H4 (cell line): ENCODE data around the gene GALNT18. TPM values are rescaled to one million over a fixed set of nuclear protein-coding genes. Genes with fewer than 3 reads are reported as not detected.
"Not testable (repeated sequence)": the region's sequence is repeated elsewhere in the genome, so short reads cannot be mapped to it uniquely, and the experiment has no call there.

Experiments
- DNase-seq: peaks from one replicate; pipeline ENCODE4 v3.0.0-alpha.2; 2015; ENCODE audit warnings: low spot score
- total RNA-seq: library from RNA; depleted of rRNA; stranded (reverse); fragments of >200 nt; shearing (Covaris generic); gene quantifications from 2 replicates; pipeline ENCODE4 v1.2.3, GENCODE V29; 2014

Gene GALNT18
- total RNA-seq, 1 experiment from 2014 or later, result 5.0 TPM

DNA sequence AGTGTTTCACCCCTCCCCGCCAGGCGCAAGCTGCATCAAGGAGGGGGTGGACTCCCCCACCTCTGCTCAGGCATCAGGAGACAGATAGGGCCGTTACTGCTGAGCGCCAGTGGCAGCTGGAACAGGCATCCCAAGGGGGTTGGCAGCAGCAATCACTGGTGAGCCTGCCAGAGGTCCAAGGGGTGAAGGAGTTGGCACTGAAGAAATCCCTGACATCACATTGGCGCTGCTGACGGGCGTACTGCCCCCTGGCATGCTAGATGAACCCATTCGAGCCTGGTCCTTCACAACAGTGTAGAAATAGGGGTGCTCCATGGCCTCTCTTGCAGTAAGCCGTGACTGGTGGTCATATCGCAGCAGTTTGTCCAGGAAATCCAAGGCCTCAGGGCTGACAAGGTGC is 270.0 kb downstream of the GALNT18 start:
- not testable (repeated sequence) for DNase-seq

DNA sequence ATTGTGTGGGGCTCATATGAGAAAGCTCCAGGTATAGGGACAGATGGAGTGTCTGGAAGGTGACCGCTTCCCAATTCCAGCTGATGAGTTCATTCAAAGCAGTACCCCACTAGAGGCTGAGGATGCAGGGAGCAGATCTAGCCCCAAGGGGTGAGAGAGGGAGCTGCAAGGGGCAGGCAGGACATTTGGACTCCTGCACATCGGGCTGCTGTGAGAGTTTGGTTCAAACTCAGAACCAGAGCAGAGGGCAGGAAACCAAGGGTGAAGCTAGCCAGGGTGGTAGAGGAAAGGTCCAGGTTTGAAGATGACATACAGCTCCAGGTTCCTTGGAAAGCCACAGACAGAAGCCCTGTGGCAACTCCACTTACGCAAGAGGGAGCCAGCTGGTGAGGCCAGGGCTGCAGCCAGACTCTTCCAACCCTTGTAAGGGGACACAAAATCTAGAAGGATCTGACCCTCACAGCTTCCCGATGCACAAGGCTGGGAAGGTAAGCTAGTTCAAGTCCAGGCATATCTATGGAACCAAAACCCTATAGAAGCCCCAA is 270.7 kb downstream of the GALNT18 start:
- no peak for DNase-seq

DNA sequence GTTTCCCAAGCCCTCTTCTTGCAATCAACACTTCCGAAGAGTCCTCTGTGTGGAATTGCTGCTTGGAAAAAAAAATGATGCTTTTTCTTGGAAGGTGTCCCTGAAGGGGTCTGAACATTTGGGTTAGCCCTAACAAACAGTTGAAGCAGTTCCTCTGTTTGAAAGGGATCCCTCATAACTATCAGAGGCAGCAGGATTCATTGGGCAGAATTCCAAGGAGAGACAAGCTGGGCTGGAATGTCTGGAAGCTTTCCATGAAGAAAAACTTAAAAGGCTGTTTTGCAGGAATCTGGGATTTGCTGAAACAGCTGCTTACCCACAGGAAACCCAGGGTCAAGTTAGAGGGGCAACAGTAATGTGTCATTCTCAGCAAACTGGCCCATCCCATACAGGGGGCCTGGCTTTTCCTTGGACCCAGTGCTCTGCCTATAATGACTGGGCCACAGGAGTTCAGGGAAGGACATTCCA is 271.9 kb downstream of the GALNT18 start:
- peak; percentile 62 for DNase-seq

DNA sequence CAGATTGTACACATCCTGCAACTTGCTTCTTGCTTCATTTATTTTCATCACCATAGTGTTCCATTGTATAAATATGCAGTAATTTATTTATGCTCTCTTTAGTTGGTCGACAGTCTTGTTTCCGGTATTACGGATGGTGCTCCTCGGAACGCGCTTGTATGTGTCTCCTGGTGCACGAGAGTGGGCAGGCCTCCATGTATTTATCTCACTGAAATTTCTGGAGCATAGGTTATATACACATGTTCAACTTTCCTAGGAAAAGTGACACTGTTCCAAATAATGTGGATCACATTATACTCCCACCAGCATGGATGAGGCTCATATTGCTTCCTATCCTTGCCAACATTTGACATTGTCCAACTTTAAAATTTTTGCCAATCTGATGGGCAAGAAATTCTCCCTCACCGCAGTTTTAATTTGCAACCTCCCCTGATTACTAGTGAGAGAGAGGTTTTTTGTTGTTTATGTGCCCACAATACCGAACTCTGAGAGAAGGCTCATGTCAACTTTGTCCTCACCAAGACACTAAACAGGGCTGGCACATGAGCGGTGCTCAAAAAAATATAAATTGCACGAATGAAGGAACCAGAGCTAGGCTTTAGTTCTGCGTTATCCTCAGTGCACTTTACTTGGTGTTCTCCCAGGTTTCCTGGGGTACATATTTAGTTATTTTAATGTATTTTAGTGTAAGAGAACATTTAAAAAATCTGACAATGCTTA is 272.5 kb downstream of the GALNT18 start:
- no peak for DNase-seq

DNA sequence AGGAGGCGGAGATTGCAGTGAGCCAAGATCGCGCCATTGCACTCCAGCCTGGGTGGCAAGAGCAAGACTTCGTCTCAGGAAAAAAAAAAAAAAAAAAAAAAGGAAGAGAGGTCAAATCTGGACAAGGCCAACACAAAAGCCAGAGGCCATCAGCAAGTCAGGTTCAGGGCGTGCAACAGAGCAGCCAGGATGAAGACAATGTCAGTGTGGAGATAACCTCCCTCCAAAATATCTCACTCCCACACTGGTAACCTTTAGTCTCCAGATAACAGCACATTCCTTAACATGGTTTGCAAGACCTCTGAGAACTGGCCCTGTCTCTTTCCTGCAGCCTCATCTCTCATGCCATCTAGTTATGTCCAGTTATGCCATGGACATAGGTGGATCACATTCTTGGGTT is 273.5 kb downstream of the GALNT18 start:
- no peak for DNase-seq

DNA sequence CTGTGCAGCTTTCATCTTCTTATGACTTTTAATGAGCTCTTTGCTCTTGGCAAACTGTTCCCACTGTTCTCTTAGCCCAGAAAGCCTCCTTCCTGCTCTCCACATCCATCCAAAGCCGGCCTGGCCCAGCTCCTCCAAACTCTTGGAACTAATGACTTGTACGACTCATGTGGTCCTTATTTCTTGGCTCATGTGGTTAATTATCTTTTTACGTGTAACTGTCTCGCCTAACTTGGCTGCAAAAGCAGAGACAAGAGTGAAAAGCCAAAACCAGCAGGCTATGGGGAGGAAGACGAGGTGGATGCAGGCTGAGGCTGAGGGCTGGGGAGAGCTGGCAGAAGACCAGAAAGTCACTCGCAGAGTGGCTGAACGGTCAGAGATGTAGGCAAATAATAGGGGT is 274.2 kb downstream of the GALNT18 start:
- no peak for DNase-seq

DNA sequence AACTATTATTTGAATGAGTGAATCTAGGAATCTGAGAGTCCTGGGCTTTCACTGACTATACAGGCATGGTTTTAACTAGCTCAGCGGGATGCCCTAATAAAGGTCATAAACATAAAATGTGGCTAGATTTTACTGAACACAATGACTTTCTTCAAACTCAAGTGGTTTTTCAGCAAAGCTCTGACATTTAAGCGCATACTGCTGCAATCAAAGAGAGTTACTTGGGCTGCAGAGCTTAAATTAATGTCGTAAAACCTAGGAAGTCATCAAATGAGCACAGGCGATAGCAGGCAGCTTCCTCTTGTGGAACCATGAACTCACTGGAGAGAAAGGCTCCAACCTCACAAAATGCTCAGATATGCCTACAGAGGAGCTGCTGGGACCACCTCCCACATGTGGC is 275.5 kb downstream of the GALNT18 start:
- no peak for DNase-seq

DNA sequence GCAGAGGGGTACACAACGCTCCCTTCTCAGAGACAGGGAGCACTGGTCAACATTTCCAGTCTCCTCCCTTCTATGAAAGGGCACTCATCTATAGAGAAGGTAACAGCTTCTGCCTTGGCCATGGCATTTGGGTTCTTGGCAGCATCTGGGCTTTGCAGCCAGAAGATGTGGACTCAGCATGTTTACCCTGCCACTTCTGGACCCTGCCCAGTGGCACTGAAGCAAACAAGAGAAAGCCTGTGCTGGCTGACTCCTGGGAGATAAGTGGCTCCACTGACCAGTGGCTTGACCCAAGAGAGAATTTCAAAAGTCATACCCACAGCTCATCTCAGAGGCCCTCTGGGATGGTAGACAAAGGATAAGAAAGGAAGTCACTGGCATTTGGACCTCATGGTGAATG is 276.7 kb downstream of the GALNT18 start:
- DNase-seq, result no peak

DNA sequence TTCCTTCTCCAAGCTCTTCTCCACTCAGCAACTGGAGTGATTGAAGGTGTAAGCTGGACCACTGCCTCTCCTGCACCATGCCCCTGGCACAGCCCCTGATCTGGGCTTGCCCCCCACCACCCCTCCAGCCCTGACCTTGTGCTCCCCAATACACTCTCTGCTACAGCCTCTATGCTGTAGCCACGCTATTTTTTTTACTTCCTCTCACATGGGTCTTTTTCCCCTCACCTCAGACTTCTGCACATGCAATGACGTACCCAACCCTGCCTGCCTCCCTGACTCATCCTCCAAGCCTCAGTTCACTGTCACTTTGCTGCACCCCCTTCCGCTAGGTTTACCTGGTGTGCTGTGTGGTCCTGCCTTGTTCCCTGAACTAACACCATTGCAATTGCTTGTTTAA is 277.8 kb downstream of the GALNT18 start:
- no peak for DNase-seq

DNA sequence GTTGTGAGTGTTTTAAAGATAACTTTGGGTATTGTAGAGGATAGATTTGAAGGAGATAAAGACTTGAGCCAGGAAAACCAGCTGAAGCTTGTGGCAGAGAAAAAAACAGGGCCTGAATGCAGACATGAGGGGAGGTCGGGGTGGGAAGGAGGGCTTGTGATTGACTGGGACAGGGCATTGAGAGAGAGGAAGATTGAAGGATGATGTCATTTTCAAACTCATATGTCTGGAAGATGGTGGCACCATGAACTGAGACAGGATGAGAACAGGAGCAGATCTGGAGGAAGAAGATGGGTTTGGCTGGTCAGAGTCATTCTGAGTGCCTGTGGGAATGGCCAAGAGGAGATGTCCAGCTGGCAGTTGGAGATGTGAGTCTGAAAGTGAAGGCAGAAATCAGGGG is 283.5 kb downstream of the GALNT18 start:
- no peak for DNase-seq

DNA sequence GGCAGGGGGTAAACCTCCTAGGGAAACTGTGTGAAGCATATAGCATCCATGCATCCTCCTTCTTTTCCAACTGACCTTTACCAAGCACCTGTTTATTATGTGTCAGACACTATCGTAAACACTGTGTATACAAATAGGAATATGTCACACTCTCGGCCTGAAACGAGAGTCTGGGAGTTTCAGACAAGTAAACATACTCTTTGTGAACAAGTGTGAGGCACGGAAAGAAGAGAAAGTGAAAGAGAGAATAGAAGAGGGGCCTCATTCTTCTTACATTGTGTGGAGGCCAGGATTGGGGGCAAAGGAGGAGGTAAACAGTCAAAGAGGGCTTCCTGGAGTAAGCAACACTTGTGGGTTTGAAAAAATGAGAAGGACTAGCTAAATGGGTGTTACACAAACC is 285.1 kb downstream of the GALNT18 start:
- no peak for DNase-seq

DNA sequence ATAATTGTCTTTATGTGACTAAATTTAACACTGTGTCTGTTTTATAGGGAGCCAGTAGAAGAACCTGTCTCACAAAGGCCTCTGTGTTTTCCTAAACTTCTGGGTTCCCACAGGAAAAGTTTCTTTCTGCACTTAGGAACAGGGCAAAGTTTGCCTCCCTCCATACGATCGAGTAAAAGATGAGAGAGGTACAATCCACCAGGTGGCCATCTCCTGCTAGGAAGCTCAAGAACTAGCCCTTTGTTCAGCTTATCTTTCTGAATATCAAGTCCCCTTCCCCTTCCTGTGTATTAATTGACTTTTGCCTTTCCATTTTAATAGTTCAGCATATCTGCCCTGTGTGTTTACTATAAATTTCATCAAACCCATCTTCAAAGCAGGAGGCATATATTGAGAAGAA is 286.8 kb downstream of the GALNT18 start:
- no peak for DNase-seq

DNA sequence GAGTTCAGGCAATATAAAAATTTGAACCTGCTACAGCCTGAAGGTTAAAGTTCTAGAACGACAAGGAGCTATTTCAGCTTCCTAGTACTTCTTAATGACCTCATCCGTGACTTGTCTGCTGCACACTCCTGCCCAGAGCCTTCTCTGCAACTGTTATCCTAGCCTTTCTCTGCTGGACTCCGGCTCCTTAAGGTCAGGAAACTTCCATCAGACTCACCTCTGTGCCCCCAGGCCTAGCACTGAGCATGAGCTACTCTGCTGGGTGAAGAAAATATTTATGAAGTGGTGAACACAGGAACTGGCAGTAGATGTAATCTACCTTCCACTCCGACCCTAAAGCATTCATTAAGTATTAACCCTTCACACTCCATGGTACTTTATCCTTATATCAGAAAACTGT is 287.2 kb downstream of the GALNT18 start:
- no peak for DNase-seq

DNA sequence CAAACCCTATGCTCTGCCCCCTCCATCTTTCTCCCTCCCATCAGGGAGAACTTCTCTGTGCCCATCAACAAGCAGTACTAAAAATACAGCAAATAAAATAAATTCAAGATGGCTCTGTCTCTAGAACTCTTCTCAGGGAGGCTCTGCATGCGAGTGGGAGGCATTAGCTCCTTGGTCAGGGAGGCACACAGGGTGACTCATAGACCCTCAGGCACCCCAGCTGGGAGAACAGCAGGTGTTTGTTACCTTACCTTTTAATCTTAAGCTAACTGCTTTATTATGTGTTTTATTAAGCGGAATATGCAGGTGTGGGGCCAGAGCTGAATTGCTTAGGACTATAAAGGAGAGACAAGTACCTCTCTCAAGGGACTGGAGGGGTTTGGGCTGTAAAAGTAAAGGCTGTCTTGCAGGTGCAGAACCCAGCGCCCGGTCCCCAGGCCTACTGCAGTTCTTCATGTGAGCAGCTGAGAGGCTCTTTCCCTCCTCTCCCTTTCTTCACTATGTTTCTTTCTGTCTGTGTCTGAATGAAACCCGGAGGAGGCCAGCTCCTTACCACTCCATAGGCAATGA is 289.6 kb downstream of the GALNT18 start:
- no peak for DNase-seq

DNA sequence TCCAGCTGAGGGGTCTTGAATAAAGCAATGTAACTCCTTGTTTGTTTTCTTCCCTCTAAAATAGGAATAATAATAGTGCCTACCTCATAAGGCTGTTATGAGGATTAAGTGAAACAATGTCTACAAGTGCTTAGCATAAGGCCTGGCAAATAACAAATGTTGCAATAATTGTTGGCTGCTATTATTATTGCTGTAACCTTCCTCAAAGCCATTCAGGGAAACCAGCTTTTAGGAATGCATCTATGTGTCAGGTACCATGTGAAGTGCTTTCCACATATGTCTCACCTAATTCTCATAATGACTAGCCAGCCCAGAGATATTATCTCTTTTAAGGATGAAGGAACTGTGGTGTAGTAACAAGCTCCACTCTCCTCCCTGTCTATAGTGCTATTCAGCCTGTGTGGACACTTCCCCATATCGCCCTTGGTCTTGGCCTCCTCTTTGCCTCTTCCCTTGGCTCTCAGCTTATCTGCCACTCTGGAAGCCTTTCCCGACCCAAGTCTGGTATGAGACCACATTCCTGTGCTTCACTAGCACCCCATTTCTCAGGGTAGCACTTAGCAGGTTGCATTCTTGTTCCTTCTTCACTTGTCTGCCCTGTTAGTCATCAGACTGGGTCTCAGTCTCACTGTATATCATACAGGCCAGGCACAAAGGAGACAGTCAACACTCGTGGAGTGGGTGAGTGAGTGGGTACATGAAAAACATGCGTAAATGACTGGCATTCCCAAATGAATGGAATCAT is 292.6 kb downstream of the GALNT18 start:
- no peak for DNase-seq

DNA sequence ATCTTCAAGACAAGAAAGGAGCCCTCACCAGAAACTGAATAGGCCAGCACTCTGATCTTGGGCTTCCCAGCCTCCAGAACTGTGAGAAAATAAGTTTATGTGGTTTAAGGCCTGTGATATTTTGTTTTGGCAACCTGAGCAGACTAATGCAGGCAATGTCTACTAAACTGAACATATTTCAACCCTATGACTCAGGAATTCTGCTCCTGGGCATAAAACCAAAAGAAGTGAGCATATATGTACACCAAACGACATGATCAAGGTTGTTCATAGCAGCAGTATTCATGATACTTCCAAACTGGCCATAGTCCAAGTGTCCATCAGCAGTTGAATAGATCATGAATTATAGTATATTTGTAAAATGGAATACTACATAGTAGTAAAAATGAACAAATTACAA is 297.7 kb downstream of the GALNT18 start:
- DNase-seq, result no peak

DNA sequence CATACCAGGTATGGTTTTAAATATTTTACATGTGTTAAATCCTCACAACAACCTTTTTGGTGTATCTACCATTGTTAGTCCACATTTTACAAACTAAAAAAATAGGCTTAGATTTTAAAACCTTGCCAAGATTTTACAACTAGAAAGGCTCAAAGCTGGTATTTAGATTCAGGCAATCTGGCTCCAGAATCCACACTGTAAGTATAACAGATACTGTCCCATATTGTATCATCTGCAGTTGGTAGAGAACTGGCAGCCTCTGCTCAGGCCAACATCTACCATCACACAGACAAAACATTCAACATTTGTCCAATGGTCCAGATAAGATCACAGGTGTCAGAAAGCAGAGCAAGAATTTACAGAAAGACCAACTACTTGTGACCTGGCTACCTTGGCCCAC is 299.7 kb downstream of the GALNT18 start:
- no peak for DNase-seq

DNA sequence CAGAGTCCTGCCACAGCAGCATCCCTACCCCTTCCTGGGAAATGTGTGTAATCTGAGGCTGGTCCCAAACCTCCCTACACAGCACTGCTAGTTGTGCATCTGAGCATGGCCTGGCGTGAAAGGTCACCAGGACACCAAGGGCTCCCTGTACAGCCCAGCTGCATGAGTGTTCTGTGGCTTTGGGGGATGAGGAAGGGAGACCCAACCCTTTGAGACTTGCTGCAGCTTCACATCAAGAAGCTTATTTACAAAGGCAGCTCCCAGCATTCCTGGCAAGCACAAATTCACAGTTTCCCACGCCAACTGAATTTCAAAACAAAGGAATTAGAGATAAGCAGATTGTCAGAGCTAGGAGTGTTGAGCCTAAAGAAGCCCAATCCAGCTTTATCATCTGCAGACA is 301.0 kb downstream of the GALNT18 start:
- no peak for DNase-seq

DNA sequence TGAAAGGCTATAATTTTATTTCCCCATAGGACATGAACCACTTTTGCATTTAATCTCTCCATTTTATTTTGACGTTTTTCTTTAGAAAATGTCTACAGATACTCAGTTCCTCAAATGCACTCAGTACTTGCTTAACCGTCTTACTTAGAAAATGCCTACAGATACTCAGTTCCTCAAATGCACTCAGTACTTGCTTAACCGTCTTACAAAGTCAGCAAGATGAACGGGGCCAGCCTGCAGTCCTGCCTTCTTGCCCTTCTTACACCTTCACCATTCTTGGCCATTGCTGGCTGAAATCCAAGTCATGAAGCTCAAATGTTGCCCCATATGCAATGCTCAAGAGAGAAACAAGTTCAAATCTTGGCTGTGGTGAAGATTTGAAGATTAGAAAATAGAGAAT is 302.8 kb downstream of the GALNT18 start:
- no peak for DNase-seq

DNA sequence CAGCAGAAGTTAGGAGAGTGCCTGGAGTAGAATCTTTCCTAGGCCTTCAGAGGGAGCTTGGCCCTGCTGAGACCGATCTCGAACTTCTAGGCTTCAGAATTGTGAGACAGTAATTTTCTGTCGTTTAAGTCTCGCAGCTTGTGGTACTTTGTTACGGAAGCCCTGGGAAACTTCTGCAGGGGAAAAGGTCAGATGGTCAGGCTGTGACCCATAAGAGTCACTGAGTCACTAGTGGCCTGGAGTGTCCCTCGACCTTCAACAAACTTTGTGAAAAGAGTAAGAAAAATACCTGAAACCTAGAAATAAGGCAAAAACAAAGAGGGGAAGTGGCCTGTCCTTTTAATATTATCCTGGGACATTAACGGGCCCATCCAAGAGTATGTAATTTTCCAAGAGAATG is 303.3 kb downstream of the GALNT18 start:
- no peak for DNase-seq

DNA sequence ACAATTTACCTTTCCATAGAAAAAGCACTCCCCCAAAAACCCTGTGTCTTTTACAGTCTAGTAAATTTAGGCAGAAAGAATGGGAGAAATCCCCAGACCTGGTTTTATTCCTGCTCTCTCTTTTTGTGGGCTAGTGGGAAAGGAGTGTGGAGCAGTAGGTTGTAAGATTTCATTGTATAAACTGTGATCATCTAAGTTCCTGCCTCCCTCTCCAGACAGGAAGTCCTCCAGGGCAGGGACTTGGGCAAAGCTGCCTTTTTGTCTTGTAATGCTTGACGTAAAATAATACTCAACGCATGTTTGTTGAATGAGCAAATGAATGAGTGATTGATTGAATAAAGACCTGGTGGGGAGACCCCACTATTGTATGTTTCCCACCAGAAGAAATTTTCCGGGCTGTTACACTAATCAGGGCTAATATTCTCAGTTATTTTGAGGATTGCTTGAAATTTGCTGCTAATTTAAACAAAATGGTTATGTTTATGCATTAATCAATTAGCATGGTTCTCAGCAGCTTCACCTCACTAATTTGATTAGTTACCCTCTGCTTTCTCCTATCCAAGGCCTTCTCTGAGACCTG is 305.1 kb downstream of the GALNT18 start:
- DNase-seq, result no peak

DNA sequence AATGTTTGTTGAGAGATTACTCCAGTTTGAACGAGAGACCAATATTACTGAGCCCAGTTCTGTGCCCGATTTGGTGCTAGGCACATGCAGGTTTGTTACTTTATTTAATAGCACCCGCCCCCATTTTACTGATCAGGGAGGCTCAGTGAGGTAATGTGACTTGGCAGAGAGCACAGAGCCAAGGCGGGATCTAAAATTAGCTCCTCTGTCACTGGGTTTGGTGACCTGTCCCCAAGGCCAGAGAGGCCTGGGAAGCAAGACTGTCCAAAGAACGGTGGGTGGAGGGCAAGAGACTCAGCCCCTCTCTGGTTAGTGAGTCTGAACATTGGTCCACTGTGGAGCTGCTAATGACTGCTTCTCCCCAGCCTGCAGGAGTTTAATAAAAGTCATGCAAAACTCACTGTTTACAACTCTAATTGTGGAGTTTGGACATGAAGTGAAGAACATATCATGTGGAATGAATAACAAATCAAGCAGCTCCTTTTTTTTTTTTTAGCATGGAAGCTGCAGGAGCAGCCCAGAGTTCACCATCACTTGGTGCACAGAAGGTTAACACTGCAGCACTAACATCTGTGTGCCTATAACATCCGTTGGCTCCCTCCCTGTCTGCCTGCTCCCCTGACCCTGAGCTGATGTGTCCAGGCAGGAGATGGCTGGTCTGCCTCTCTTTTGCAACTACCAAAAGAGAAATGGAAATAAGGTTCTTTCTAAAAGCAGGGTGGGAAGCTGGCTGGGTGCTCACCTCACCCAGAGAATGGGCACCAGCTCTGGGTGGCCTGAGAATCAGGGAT is 307.7 kb downstream of the GALNT18 start:
- DNase-seq, result no peak
